GM12875 (cell line): Measurements from ENCODE around the gene FSTL5.

Experiments
- H3K4me3 ChIP-seq: one replicate; pipeline ENCODE4 v1.5.1; 2011; ENCODE audit warnings: low read depth, low read length, control low read depth
- TF ChIP-seq, protein P1 (sequence below): IDR thresholded peaks from 2 replicates; pipeline ENCODE4 v1.5.1; 2011; ENCODE audit warnings: low read depth, mild to moderate bottlenecking, control low read depth, inconsistent platforms, low read length, moderate library complexity, borderline replicate concordance; ENCODE audit not compliant: insufficient read depth

Gene FSTL5

DNA sequence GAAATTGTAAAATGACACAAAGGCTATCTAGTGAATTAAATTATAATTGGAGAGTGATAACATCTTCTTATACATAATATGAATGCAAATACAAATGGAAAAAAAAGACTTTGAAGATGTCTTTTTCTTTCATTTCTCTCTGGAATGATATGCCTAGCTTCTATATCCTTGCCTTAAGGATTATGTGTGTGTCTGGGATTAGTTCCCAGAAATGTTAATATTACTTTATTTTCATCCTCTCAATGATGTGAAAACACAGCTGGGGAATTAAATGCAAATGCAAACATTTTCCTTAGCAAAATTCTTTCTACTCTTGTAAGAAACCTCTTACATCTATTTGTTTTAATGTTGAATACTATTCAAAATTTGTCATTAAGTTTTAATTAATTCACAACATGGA, 441.9 kb downstream of the FSTL5 start:
- no peak overlapping the region for H3K4me3 ChIP-seq
- TF ChIP-seq, protein P1, sequence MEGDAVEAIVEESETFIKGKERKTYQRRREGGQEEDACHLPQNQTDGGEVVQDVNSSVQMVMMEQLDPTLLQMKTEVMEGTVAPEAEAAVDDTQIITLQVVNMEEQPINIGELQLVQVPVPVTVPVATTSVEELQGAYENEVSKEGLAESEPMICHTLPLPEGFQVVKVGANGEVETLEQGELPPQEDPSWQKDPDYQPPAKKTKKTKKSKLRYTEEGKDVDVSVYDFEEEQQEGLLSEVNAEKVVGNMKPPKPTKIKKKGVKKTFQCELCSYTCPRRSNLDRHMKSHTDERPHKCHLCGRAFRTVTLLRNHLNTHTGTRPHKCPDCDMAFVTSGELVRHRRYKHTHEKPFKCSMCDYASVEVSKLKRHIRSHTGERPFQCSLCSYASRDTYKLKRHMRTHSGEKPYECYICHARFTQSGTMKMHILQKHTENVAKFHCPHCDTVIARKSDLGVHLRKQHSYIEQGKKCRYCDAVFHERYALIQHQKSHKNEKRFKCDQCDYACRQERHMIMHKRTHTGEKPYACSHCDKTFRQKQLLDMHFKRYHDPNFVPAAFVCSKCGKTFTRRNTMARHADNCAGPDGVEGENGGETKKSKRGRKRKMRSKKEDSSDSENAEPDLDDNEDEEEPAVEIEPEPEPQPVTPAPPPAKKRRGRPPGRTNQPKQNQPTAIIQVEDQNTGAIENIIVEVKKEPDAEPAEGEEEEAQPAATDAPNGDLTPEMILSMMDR: no peak

DNA sequence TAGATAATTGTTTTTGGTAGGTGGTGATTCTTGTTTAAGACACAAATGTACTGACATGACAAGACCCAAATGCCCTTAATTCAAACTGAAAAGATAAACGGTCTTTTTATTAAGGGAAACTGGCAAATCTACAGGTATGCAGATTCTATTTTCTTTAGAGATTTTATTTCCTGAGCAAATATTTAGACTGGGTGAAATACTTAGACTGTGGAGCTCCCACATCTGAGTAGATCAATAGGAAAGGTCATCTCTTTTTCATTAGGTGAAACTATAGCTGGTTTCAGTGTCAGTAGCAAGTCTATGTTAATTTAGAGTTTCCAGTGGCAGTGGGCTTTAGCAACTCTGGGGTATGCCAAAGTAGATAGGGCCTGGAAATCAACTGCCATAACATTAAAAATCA, 446.7 kb downstream of the FSTL5 start:
- H3K4me3 ChIP-seq: no peak overlapping the region
- TF ChIP-seq, protein P1: no peak

DNA sequence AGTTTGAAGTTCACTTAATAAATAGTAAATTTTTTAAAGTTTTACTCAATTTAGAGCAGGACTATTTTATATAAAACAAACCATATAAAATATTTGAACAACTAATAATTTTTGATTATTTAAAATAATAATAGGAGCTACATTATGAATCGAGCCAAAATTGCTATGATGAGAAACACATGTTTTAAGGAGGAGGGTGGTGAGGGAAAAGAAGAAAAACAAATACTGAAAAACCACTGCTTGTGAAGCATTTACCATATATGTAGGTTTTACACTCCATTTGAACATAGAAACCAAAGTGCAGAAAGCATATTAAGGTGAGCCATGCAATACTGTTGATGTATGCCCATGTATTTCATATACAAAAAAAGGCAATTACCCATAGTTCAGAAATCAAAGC, 448.9 kb downstream of the FSTL5 start:
- no peak overlapping the region for H3K4me3 ChIP-seq

DNA sequence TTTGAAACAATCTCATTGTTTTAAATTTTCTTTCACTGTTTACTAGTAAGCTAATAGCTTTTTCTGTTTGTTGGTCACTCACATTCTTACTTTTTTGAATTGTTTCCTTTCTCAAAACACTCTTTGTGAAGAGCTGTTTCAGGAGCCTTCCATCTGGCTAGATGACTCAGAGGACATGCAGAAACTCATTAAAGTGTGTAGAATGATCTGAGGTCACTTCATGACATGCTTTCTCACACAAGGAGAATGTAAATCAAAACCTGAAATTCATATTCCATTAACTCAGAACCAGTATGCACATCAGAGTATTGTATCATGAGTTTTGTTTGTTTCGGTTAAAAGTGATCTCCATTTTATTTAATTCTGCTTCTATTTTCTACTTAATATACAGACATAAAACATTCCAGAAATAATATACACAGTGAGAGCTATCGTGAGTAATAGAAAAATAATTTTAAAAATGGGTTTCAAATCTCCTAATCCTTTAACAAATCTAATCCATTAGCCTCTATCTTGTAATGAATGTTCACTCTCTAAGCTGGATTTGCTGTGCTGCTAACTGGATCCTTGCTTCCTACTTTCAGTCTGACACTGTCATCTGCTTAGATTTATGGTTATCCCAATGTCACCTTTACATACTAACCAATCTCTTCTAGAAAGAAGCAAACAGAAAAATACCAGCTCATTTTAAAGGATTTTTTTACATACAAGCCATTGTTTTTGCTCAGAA, 449.6 kb downstream of the FSTL5 start:
- no peak overlapping the region for H3K4me3 ChIP-seq
- TF ChIP-seq, protein P1: no peak

More for the DNA sequence above, 448.9 kb downstream of the FSTL5 start:
- TF ChIP-seq, protein P1: no peak

DNA sequence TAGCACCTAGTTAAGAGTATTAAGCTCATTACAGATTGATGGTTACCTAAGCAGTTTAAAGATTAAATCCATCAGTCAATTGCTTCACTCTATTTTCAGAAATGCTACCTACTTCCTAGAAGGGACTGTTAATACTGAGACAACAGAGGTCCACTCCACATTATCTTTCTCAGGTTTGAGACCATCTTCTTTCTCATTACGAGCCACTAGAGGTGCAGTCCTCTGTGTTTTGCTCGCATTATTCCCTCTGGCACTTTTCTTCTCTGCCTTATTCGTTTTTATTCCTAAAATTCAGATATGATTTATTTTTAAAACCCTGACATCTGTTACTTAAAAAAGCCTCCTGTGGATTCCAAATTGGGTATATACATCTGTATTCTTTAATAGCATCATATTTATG, 459.1 kb downstream of the FSTL5 start:
- H3K4me3 ChIP-seq: no peak overlapping the region
- TF ChIP-seq, protein P1: no peak

DNA sequence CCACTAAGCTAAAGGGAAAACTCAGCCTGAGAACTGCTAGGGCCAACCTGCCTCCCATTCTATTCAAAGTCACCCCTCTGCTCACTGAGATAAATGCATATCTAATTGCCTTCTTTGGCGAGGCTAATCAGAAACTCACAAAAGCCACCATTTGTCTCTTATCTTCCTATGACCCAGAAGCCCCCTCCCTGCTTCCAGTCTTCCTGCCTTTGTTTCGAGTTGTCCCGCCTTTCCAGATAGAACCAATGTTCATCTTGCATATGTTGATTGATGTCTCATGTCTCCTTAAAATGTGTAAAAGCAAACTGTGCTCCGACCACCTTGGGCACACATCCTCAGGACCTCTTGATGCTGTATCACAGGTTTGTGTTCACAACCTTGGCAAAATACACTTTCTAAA, 459.8 kb downstream of the FSTL5 start:
- H3K4me3 ChIP-seq: no peak overlapping the region
- TF ChIP-seq, protein P1: no peak

DNA sequence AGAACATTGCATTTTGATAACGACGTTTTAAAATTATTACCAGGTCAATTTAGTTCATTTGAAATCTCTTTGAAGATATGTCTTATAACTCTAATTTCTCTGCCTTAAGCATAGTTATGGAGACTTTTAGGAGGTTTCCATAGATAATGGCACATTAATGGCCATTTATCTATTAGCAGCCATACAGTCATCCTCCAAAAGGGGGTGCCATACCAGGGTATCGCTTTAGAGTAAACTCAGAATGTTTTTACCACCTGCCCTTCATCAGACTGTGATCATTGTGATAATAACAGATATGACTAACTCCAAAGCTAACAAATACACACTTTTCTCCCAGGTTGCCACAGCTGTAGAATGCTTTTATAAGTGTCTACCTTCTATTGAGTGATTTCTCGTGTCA, 461.5 kb downstream of the FSTL5 start:
- TF ChIP-seq, protein P1: no peak
- no peak overlapping the region for H3K4me3 ChIP-seq
